ENCODE results near the gene TBC1D1.
A peak's percentile ranks its signal among the peaks of the same experiment; 100 is the strongest.

Gene TBC1D1

GRCh38 chr4:37890801-37891259 is at the start of gene TBC1D1:
Gene TBC1D1 (plus strand): TSS chr4:37891084. CDS start chr4:37902096, 11,012 bp downstream.
- no peaks in the 10 kb centered on the region for H3K36me3 ChIP-seq (ENCODE audit: control insufficient read depth, insufficient read depth, low read length)
- H3K27me3 ChIP-seq (ENCODE audit: control insufficient read depth, insufficient read depth, low read length), result peaks cover 80% of the 10 kb centered on the region
- H3K4me1 ChIP-seq (ENCODE audit: control insufficient read depth, insufficient read depth, low read length), result no peaks in the 10 kb centered on the region
- H3K27ac ChIP-seq (ENCODE audit: low read depth, low read length), result no peak within 1 kb of the TSS
- peak within 1 kb of the TSS; percentile 73 for H3K4me3 ChIP-seq (ENCODE audit: low read depth, low read length)
- H3K9me3 ChIP-seq (ENCODE audit: control insufficient read depth, insufficient read depth, low read depth, low read length), result no peaks in the 10 kb centered on the region
- H3K9ac ChIP-seq (ENCODE audit: low read length), result peak within 1 kb of the TSS; percentile 22

GRCh38 chr4:37844204-37844603 is 46.7 kb upstream of the TBC1D1 start:
- Histone ChIP-seq H3K27ac (ENCODE audit: low read depth, low read length) (no peak overlapping the region), H3K36me3 (ENCODE audit: control insufficient read depth, insufficient read depth, low read length) (peaks cover 66% of the 10 kb centered on the region), H3K9me3 (ENCODE audit: control insufficient read depth, insufficient read depth, low read depth, low read length) (no peaks in the 10 kb centered on the region), H3K27me3 (ENCODE audit: control insufficient read depth, insufficient read depth, low read length) (no peaks in the 10 kb centered on the region), H3K4me1 (ENCODE audit: control insufficient read depth, insufficient read depth, low read length) (no peaks in the 10 kb centered on the region), H3K9ac (ENCODE audit: low read length) (no peak overlapping the region), H3K4me3 (ENCODE audit: low read depth, low read length) (no peak overlapping the region)

- no peaks in the 10 kb centered on the region for H3K27me3 ChIP-seq (ENCODE audit: control insufficient read depth, insufficient read depth, low read length)
- H3K9ac ChIP-seq (ENCODE audit: low read length), result no peak overlapping the region
- H3K36me3 ChIP-seq (ENCODE audit: control insufficient read depth, insufficient read depth, low read length), result peaks cover 62% of the 10 kb centered on the region
- no peaks in the 10 kb centered on the region for H3K4me1 ChIP-seq (ENCODE audit: control insufficient read depth, insufficient read depth, low read length)
- H3K4me3 ChIP-seq (ENCODE audit: low read depth, low read length), result no peak overlapping the region
- H3K9me3 ChIP-seq (ENCODE audit: control insufficient read depth, insufficient read depth, low read depth, low read length), result no peaks in the 10 kb centered on the region
- no peak overlapping the region for H3K27ac ChIP-seq (ENCODE audit: low read depth, low read length)
Observed at GRCh38 chr4:37845201-37845600, 45.7 kb upstream of the TBC1D1 start.

GRCh38 chr4:37847311-37847884 is 43.5 kb upstream of the TBC1D1 start:
- Histone ChIP-seq H3K27ac (ENCODE audit: low read depth, low read length) (no peak overlapping the region), H3K4me3 (ENCODE audit: low read depth, low read length) (no peak overlapping the region), H3K9me3 (ENCODE audit: control insufficient read depth, insufficient read depth, low read depth, low read length) (no peaks in the 10 kb centered on the region), H3K4me1 (ENCODE audit: control insufficient read depth, insufficient read depth, low read length) (no peaks in the 10 kb centered on the region), H3K27me3 (ENCODE audit: control insufficient read depth, insufficient read depth, low read length) (no peaks in the 10 kb centered on the region), H3K36me3 (ENCODE audit: control insufficient read depth, insufficient read depth, low read length) (peaks cover 60% of the 10 kb centered on the region), H3K9ac (ENCODE audit: low read length) (no peak overlapping the region)

GRCh38 chr4:37852376-37852775 is 38.5 kb upstream of the TBC1D1 start:
- H3K4me3 ChIP-seq (ENCODE audit: low read depth, low read length), result no peak overlapping the region
- H3K27ac ChIP-seq (ENCODE audit: low read depth, low read length), result no peak overlapping the region
- H3K36me3 ChIP-seq (ENCODE audit: control insufficient read depth, insufficient read depth, low read length), result peaks cover 52% of the 10 kb centered on the region
- H3K9ac ChIP-seq (ENCODE audit: low read length), result no peak overlapping the region
- no peaks in the 10 kb centered on the region for H3K4me1 ChIP-seq (ENCODE audit: control insufficient read depth, insufficient read depth, low read length)
- H3K9me3 ChIP-seq (ENCODE audit: control insufficient read depth, insufficient read depth, low read depth, low read length), result no peaks in the 10 kb centered on the region
- no peaks in the 10 kb centered on the region for H3K27me3 ChIP-seq (ENCODE audit: control insufficient read depth, insufficient read depth, low read length)

- H3K36me3 ChIP-seq (ENCODE audit: control insufficient read depth, insufficient read depth, low read length), result peaks cover 35% of the 10 kb centered on the region
- no peak overlapping the region for H3K9ac ChIP-seq (ENCODE audit: low read length)
- H3K4me1 ChIP-seq (ENCODE audit: control insufficient read depth, insufficient read depth, low read length), result no peaks in the 10 kb centered on the region
- no peak overlapping the region for H3K4me3 ChIP-seq (ENCODE audit: low read depth, low read length)
- H3K27me3 ChIP-seq (ENCODE audit: control insufficient read depth, insufficient read depth, low read length), result no peaks in the 10 kb centered on the region
- H3K9me3 ChIP-seq (ENCODE audit: control insufficient read depth, insufficient read depth, low read depth, low read length), result no peaks in the 10 kb centered on the region
- H3K27ac ChIP-seq (ENCODE audit: low read depth, low read length), result no peak overlapping the region
Observed at GRCh38 chr4:37858112-37858511, 32.8 kb upstream of the TBC1D1 start.

- no peak overlapping the region for H3K9ac ChIP-seq (ENCODE audit: low read length)
- H3K27ac ChIP-seq (ENCODE audit: low read depth, low read length), result no peak overlapping the region
- no peaks in the 10 kb centered on the region for H3K4me1 ChIP-seq (ENCODE audit: control insufficient read depth, insufficient read depth, low read length)
- no peaks in the 10 kb centered on the region for H3K9me3 ChIP-seq (ENCODE audit: control insufficient read depth, insufficient read depth, low read depth, low read length)
- H3K36me3 ChIP-seq (ENCODE audit: control insufficient read depth, insufficient read depth, low read length), result peaks cover 34% of the 10 kb centered on the region
- no peak overlapping the region for H3K4me3 ChIP-seq (ENCODE audit: low read depth, low read length)
- no peaks in the 10 kb centered on the region for H3K27me3 ChIP-seq (ENCODE audit: control insufficient read depth, insufficient read depth, low read length)
Observed at GRCh38 chr4:37858872-37859271, 32.0 kb upstream of the TBC1D1 start.

- H3K27ac ChIP-seq (ENCODE audit: low read depth, low read length), result no peak overlapping the region
- H3K36me3 ChIP-seq (ENCODE audit: control insufficient read depth, insufficient read depth, low read length), result peaks cover 29% of the 10 kb centered on the region
Observed at GRCh38 chr4:37860266-37860665, 30.6 kb upstream of the TBC1D1 start.

GRCh38 chr4:37862961-37863360 is 27.9 kb upstream of the TBC1D1 start:
- H3K9me3 ChIP-seq (ENCODE audit: control insufficient read depth, insufficient read depth, low read depth, low read length), result no peaks in the 10 kb centered on the region
- no peak overlapping the region for H3K27ac ChIP-seq (ENCODE audit: low read depth, low read length)
- peaks cover 22% of the 10 kb centered on the region for H3K36me3 ChIP-seq (ENCODE audit: control insufficient read depth, insufficient read depth, low read length)
- no peaks in the 10 kb centered on the region for H3K27me3 ChIP-seq (ENCODE audit: control insufficient read depth, insufficient read depth, low read length)
- H3K4me3 ChIP-seq (ENCODE audit: low read depth, low read length), result no peak overlapping the region
- H3K4me1 ChIP-seq (ENCODE audit: control insufficient read depth, insufficient read depth, low read length), result no peaks in the 10 kb centered on the region
- no peak overlapping the region for H3K9ac ChIP-seq (ENCODE audit: low read length)

More at GRCh38 chr4:37860266-37860665, 30.6 kb upstream of the TBC1D1 start:
- Histone ChIP-seq H3K9me3 (ENCODE audit: control insufficient read depth, insufficient read depth, low read depth, low read length) (no peaks in the 10 kb centered on the region), H3K27me3 (ENCODE audit: control insufficient read depth, insufficient read depth, low read length) (no peaks in the 10 kb centered on the region), H3K4me1 (ENCODE audit: control insufficient read depth, insufficient read depth, low read length) (no peaks in the 10 kb centered on the region), H3K9ac (ENCODE audit: low read length) (no peak overlapping the region), H3K4me3 (ENCODE audit: low read depth, low read length) (no peak overlapping the region)

GRCh38 chr4:37864786-37865185 is 26.1 kb upstream of the TBC1D1 start:
- H3K9me3 ChIP-seq (ENCODE audit: control insufficient read depth, insufficient read depth, low read depth, low read length), result no peaks in the 10 kb centered on the region
- no peaks in the 10 kb centered on the region for H3K4me1 ChIP-seq (ENCODE audit: control insufficient read depth, insufficient read depth, low read length)
- no peak overlapping the region for H3K27ac ChIP-seq (ENCODE audit: low read depth, low read length)
- H3K9ac ChIP-seq (ENCODE audit: low read length), result no peak overlapping the region
- H3K27me3 ChIP-seq (ENCODE audit: control insufficient read depth, insufficient read depth, low read length), result no peaks in the 10 kb centered on the region
- H3K4me3 ChIP-seq (ENCODE audit: low read depth, low read length), result no peak overlapping the region
- peaks cover 19% of the 10 kb centered on the region for H3K36me3 ChIP-seq (ENCODE audit: control insufficient read depth, insufficient read depth, low read length)

- H3K27me3 ChIP-seq (ENCODE audit: control insufficient read depth, insufficient read depth, low read length), result no peaks in the 10 kb centered on the region
- H3K36me3 ChIP-seq (ENCODE audit: control insufficient read depth, insufficient read depth, low read length), result peaks cover 19% of the 10 kb centered on the region
- no peak overlapping the region for H3K4me3 ChIP-seq (ENCODE audit: low read depth, low read length)
- no peaks in the 10 kb centered on the region for H3K4me1 ChIP-seq (ENCODE audit: control insufficient read depth, insufficient read depth, low read length)
- no peaks in the 10 kb centered on the region for H3K9me3 ChIP-seq (ENCODE audit: control insufficient read depth, insufficient read depth, low read depth, low read length)
- H3K9ac ChIP-seq (ENCODE audit: low read length), result no peak overlapping the region
- H3K27ac ChIP-seq (ENCODE audit: low read depth, low read length), result no peak overlapping the region
Observed at GRCh38 chr4:37865450-37865849, 25.4 kb upstream of the TBC1D1 start.
